HEK293T (cell line): ENCODE results near the gene CYP2J2.

Source experiments
- BHLHE40 ChIP-seq: fragments of 450-650 bp; IDR thresholded peaks from 2 replicates; pipeline ENCODE4 v1.6.1; 2016; ENCODE audit warnings: mild to moderate bottlenecking, moderate library complexity, borderline replicate concordance
- ELF4 ChIP-seq: fragments of 450-650 bp; IDR thresholded peaks from 2 replicates; pipeline ENCODE4 v1.6.1; 2017; ENCODE audit warnings: antibody characterized with exemption
- FOXA1 ChIP-seq: fragments of 450-650 bp; IDR thresholded peaks from 2 replicates; pipeline ENCODE4 v1.6.1; 2016; ENCODE audit warnings: mild to moderate bottlenecking
- HDGF ChIP-seq: fragments of 450-650 bp; IDR thresholded peaks from 2 replicates; pipeline ENCODE4 v1.6.1; 2017; ENCODE audit warnings: antibody characterized with exemption, borderline replicate concordance
- SP1 ChIP-seq: fragments of 450-650 bp; IDR thresholded peaks from 2 replicates; pipeline ENCODE4 v1.6.1; 2017
- SUZ12 ChIP-seq: fragments of 450-650 bp; IDR thresholded peaks from 2 replicates; pipeline ENCODE4 v1.6.1; 2016; ENCODE audit warnings: mild to moderate bottlenecking

DNA sequence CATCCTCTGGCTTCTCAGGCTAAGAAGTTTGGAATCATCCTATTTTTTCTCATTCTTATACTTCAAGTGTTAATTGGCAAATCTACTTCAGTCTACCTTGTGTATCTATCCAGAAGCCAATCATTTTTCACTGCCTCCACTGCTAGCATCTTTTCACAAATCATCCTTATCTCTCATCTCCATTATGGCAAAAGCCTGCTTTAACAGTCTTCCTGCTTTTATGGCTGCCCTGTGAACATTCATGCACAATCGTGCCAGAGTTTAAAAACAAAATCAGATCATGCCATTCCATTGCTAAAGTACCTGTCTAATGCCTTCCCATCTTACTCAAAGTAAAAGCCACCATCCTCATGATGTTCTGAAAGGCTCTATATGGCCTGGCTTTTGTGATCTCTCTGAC, 19.2 kb upstream of the CYP2J2 start:
- TF ChIP-seq SUZ12 (no peak), FOXA1 (no peak), HDGF (no peak), BHLHE40 (no peak), SP1 (no peak), ELF4 (no peak)
